K562 (cell line): ENCODE data around the gene PKLR. TPM values are rescaled to one million over a fixed set of nuclear protein-coding genes. Genes with fewer than 3 reads are reported as not detected.

Experiments
- ATAC-seq: fragments of 200-7000 bp; cut with Tn5 transposase; 3 replicates; pipeline ENCODE4 v1.9.1; 2020; ENCODE audit warnings: moderate library complexity
- BruUV-seq: library from RNA; stranded (reverse); fragments of 400-500 nt; replicated peaks from 2 replicates; lab custom pipeline; 2021; lab: Mats Ljungman, UMichigan
- CTCF ChIA-PET: fragments of 300-600 bp; formaldehyde crosslinking; extraction: SDS; loops from one replicate; lab custom pipeline; 2021; ENCODE audit warnings: low intra/inter-chr PET ratio; lab: Yijun Ruan, JAX
- POLR2A ChIA-PET: fragments of 300-600, 350-650 bp; sonication (Branson Sonifier 250); formaldehyde crosslinking; extraction: SDS; loops from one replicate; lab custom pipeline; 2021; ENCODE audit warnings: antibody characterized with exemption, inconsistent platforms; lab: Yijun Ruan, JAX
- DNase-seq, 4 experiments: peaks; one replicate each; pipeline versions ENCODE4 v3.0.0 to v3.0.0-alpha.2; 2011 to 2018; ENCODE audit warnings: low spot score in 3 of 4, mixed read lengths in 3 of 4; ENCODE audit errors: extremely low read depth in 1 of 4
- FAIRE-seq: peaks from 2 replicates; lab custom pipeline; 2011; peaks lifted over from hg19 to GRCh38; lab: Jason Lieb, UNC
- H2AFZ ChIP-seq: 2 replicates; pipeline ENCODE4 v1.6.0; 2011; ENCODE audit warnings: low read depth, low read length, control low read depth, inconsistent platforms
- H3K27ac ChIP-seq: fragments of 200-600 bp; 3 replicates; pipeline ENCODE4 v1.8.0; 2011; ENCODE audit warnings: low read depth, mild to moderate bottlenecking, control low read depth, inconsistent platforms, low read length, moderate library complexity, mixed read lengths; ENCODE audit errors: extremely low read depth
- H3K27me3 ChIP-seq, 2 experiments: fragments of 300-600 bp in 1 of 2; 2 replicates in 1 of 2; 3 replicates in 1 of 2; pipeline versions ENCODE4 v1.6.0 to v1.8.0; 2011; ENCODE audit warnings: inconsistent platforms in 2 of 2, low read length in 2 of 2, mild to moderate bottlenecking in 1 of 2, mixed read lengths in 1 of 2, moderate library complexity in 1 of 2; ENCODE audit not compliant: control insufficient read depth in 2 of 2, insufficient read depth in 2 of 2
- H3K36me3 ChIP-seq: fragments of 300-600 bp; 3 replicates; pipeline ENCODE4 v1.8.0; 2011; ENCODE audit warnings: mild to moderate bottlenecking, low read length, inconsistent platforms; ENCODE audit not compliant: control insufficient read depth, insufficient read depth
- H3K4me1 ChIP-seq, 2 experiments: fragments of 200-600 bp in 1 of 2; replicated peaks in 1 of 2; 2 replicates in 1 of 2; 3 replicates in 1 of 2; pipeline versions ENCODE4 v1.5.1 to v1.8.0; 2011; ENCODE audit warnings: inconsistent platforms in 2 of 2, low read length in 2 of 2, mild to moderate bottlenecking in 1 of 2, mixed read lengths in 1 of 2, moderate library complexity in 1 of 2; ENCODE audit not compliant: control insufficient read depth in 2 of 2, insufficient read depth in 2 of 2
- H3K4me2 ChIP-seq: 2 replicates; pipeline ENCODE4 v1.6.1; 2011; ENCODE audit warnings: low read length, control low read depth, inconsistent platforms, mixed read lengths; ENCODE audit not compliant: insufficient read depth
- H3K4me3 ChIP-seq: fragments of 200-600 bp; sonication (generic), shearing (Covaris generic); 2 replicates; pipeline ENCODE4 v1.5.1; 2016; ENCODE audit warnings: control low read depth, inconsistent platforms
- H3K79me2 ChIP-seq: fragments of 200-600 bp; 3 replicates; pipeline ENCODE4 v1.8.0; 2011; ENCODE audit warnings: low read length, inconsistent platforms; ENCODE audit not compliant: control insufficient read depth, insufficient read depth
- H3K9ac ChIP-seq, 2 experiments: 2 replicates each; pipeline versions ENCODE4 v1.6.0 to v1.6.1; 2011; ENCODE audit warnings: low read depth in 2 of 2, low read length in 2 of 2, control low read depth in 1 of 2, inconsistent platforms in 1 of 2, mild to moderate bottlenecking in 1 of 2, mixed read lengths in 1 of 2; ENCODE audit not compliant: insufficient read depth in 1 of 2
- H3K9me1 ChIP-seq: one replicate; pipeline ENCODE4 v1.6.0; 2011; ENCODE audit warnings: inconsistent platforms, mild to moderate bottlenecking, low read length, moderate library complexity; ENCODE audit not compliant: control insufficient read depth, insufficient read depth
- H3K9me3 ChIP-seq: replicated peaks from 2 replicates; pipeline ENCODE4 v1.5.1; 2011; ENCODE audit warnings: low read depth, low read length, inconsistent platforms; ENCODE audit not compliant: control insufficient read depth, insufficient read depth
- H4K20me1 ChIP-seq: replicated peaks from 2 replicates; pipeline ENCODE4 v1.6.1; 2011; ENCODE audit warnings: low read length, inconsistent platforms, mixed read lengths; ENCODE audit not compliant: control insufficient read depth, insufficient read depth
- ATF3 ChIP-seq, 2 experiments: fragments of 450-650 bp in 1 of 2; sonication (generic) in 1 of 2; formaldehyde crosslinking in 1 of 2; IDR thresholded peaks in 1 of 2; conservative IDR thresholded peaks in 1 of 2; 2 replicates each; pipeline versions ENCODE4 v1.6.1 to v1.8.1; 2016 to 2023; ENCODE audit warnings: mild to moderate bottlenecking in 2 of 2, moderate library complexity in 2 of 2, inconsistent platforms in 1 of 2, missing genetic modification reagents in 1 of 2
- CREM ChIP-seq: IDR thresholded peaks from 2 replicates; pipeline ENCODE4 v1.6.1; 2014; ENCODE audit warnings: antibody characterized with exemption, low read depth
- CUX1 ChIP-seq: fragments of 200-800 bp; sonication (Bioruptor generic); IDR thresholded peaks from 2 replicates; pipeline ENCODE4 v1.6.1; 2016; ENCODE audit warnings: missing genetic modification characterization, missing compliant biosample characterization
- NBN ChIP-seq: fragments of 450-650 bp; IDR thresholded peaks from 2 replicates; pipeline ENCODE4 v1.6.1; 2016; ENCODE audit warnings: low read depth, mild to moderate bottlenecking
- PHF21A ChIP-seq: fragments of 450-650 bp; IDR thresholded peaks from 2 replicates; pipeline ENCODE4 v1.6.1; 2017; ENCODE audit warnings: low read depth, borderline replicate concordance
- SAP30 ChIP-seq: fragments of 200-600 bp; sonication (generic); IDR thresholded peaks from 2 replicates; pipeline ENCODE4 v1.6.1; 2012; ENCODE audit warnings: borderline replicate concordance, low read depth, mild to moderate bottlenecking, moderate library complexity, low read length, control low read depth, inconsistent platforms; ENCODE audit not compliant: insufficient read depth, poor library complexity, severe bottlenecking
- SIN3A ChIP-seq, 2 experiments: fragments of 150-350 bp in 1 of 2; IDR thresholded peaks; 2 replicates each; pipeline ENCODE4 v1.6.1; 2011 to 2016; ENCODE audit warnings: borderline replicate concordance in 2 of 2, low read depth in 2 of 2, low read length in 2 of 2, mild to moderate bottlenecking in 2 of 2, moderate library complexity in 2 of 2; ENCODE audit not compliant: control insufficient read depth in 1 of 2
- SNIP1 ChIP-seq: fragments of 450-650 bp; IDR thresholded peaks from 2 replicates; pipeline ENCODE4 v1.7.1; 2017; ENCODE audit warnings: low read depth, mild to moderate bottlenecking
- ZBTB7A ChIP-seq: IDR thresholded peaks from 2 replicates; pipeline ENCODE4 v1.6.1; 2011; ENCODE audit warnings: low read depth, mild to moderate bottlenecking, low read length, moderate library complexity, borderline replicate concordance; ENCODE audit not compliant: control insufficient read depth
- ZKSCAN3 ChIP-seq: fragments of 250-450 bp; sonication (Bioruptor Pico); IDR thresholded peaks from 2 replicates; pipeline ENCODE4 v1.4.0; 2020
- ZNF175 ChIP-seq: fragments of 200-800 bp; sonication (Bioruptor generic); IDR thresholded peaks from 2 replicates; pipeline ENCODE4 v1.6.1; 2016; ENCODE audit warnings: low read depth, mild to moderate bottlenecking, missing genetic modification characterization, missing compliant biosample characterization
- WGBS: fragments of 100-300 bp; shearing (Covaris generic); methylation state at CpG from one replicate; pipeline ENCODE4 v1.1.6; 2016; ENCODE audit warnings: low coverage, mixed read lengths; ENCODE audit not compliant: insufficient coverage; ENCODE audit errors: missing lambda C conversion rate; 5-methylcytosine and 5-hydroxymethylcytosine counted together
- in situ Hi-C: fragments of 300-500 bp; cut with MboI; formaldehyde crosslinking; loops from 4 replicates; pipeline ENCODE4 v1.15.0; 2018; ENCODE audit warnings: inconsistent platforms, mixed read lengths
- intact Hi-C: fragments of 100-400 bp; cut with micrococcal nuclease; formaldehyde crosslinking; loops from 2 replicates; pipeline ENCODE4 v1.14.2; 2022
- polyA plus RNA-seq, 8 experiments: library from polyadenylated mRNA; depleted of rRNA in 4 of 8; stranded (reverse) in 5 of 8; unstranded in 3 of 8; fragments of >200 nt; fragmentation: Nextera tagmentation in 2 of 8; fragmentation: Illumina TruSeq in 1 of 8; extraction: Ambion mirVana in 2 of 8; extraction: Trizol in 1 of 8; gene quantifications; 2 replicates each; pipeline versions ENCODE4 v1.2.1 to v1.2.3, GENCODE V29; 2011 to 2014; ENCODE audit warnings: inconsistent platforms in 1 of 8, missing spikeins in 1 of 8
- total RNA-seq, 7 experiments: library from RNA; depleted of rRNA in 6 of 7; stranded (reverse); fragments of >200 nt in 6 of 7; fragmentation: Illumina TruSeq in 2 of 7; extraction: Trizol in 2 of 7; gene quantifications; 2 replicates each; pipeline versions ENCODE4 v1.2.1 to v1.2.3, GENCODE V29; 2011 to 2021; ENCODE audit warnings: low replicate concordance in 1 of 7

Gene PKLR
- total and polyA plus RNA-seq, 9 of the 15 experiments (the other 6 are each of a cell fraction or from before 2014, with no cell fraction given) = 10.7 to 78.4 (median 38.2) TPM

GRCh38 chr1:155322953-155323728 is 21.9 kb upstream of the PKLR start (continued):
- no peak for TF ChIP-seq CUX1 (CRISPR knock-in tag)
- TF ChIP-seq, all 486 proteins: peak for 103

GRCh38 chr1:155322571-155322952 is 21.3 kb upstream of the PKLR start:
- H3K79me2 ChIP-seq = peaks cover 19% of the 10 kb centered on the region
- FAIRE-seq = no peak
- H3K9me1 ChIP-seq = peaks cover 4% of the 10 kb centered on the region
- in situ Hi-C loops (loop anchor here (25.0 kb wide), 1 partner anchor 1415 kb away; the partner anchor contains the start of genes ISG20L2, METTL25B and MRPL24), intact Hi-C loops (loop anchor here (2.0 to 10.0 kb wide), 2 partner anchors 14 to 272 kb away; partner anchors contain the start of gene FDPS)
- peaks cover 53% of the 10 kb centered on the region for H3K36me3 ChIP-seq
- ChIA-PET CTCF (interaction anchor here (1.9 to 5.0 kb wide), 2 partner anchors 45 to 71 kb away, joined by 12 to 38 read pairs; partner anchors contain the start of gene HCN3), POLR2A (interaction anchor here (0.6 to 5.7 kb wide), 9 partner anchors 20 to 669 kb away, joined by 3 to 30 read pairs (median 4); partner anchors contain the start of genes CLK2, ENTREP3 and HCN3)
- ATAC-seq = no peak
- H3K9me3 ChIP-seq = no peaks in the 10 kb centered on the region
- H4K20me1 ChIP-seq = peaks cover 14% of the 10 kb centered on the region
- peaks cover 17 to 67% of the 10 kb centered on the region in 2 experiments; a peak in 4 of 5 replicates for H3K4me1 ChIP-seq
- DNase-seq = peak in 1 of 4 experiments; percentile 35
- WGBS = 18% methylated on average over 21 of the region's 28 CpGs
- H3K27ac ChIP-seq = peak overlapping the region; percentile 68; the same call in 1 of the 3 replicates
- peak overlapping the region in 1 of 2 experiments; percentile 95; a peak in 2 of 4 replicates for H3K9ac ChIP-seq
- H2AFZ ChIP-seq = no peak overlapping the region; the same call in 1 of the 2 replicates
- no TSS peak for BruUV-seq
- H3K4me3 ChIP-seq = peak overlapping the region; percentile 60
- no peaks in the 10 kb centered on the region for H3K27me3 ChIP-seq
- H3K4me2 ChIP-seq = peak overlapping the region; percentile 50
- no peak for TF ChIP-seq ZNF175 (CRISPR knock-in tag)
- no peak for TF ChIP-seq ZKSCAN3
- no peak for TF ChIP-seq SIN3A (IDR thresholded peaks at IDR 0.05; ENCODE audit: borderline replicate concordance in 2 of 2, control insufficient read depth in 1 of 2, low read depth in 2 of 2, low read length in 2 of 2)
- peak; percentile 20 for TF ChIP-seq SAP30
- TF ChIP-seq ATF3 (IDR thresholded peaks at IDR 0.05) = peak; percentile 54
- TF ChIP-seq ATF3 (CRISPR knock-in tag; conservative IDR thresholded peaks at IDR 0.05) = no peak
- TF ChIP-seq PHF21A = no peak
- no peak for TF ChIP-seq NBN
- no peak for TF ChIP-seq SNIP1
- TF ChIP-seq ZBTB7A = peak; percentile 49; the same call in 1 of the 2 replicates
- peak; percentile 48 for TF ChIP-seq CREM
